HG02642 (cell line): ENCODE data around the gene JAKMIP2.

Experiments used
- ATAC-seq: cut with Tn5 transposase; IDR thresholded peaks from one replicate; pipeline ENCODE4 v1.9.1; 2021; ENCODE audit warnings: mild to moderate bottlenecking; ENCODE audit not compliant: unreplicated experiment, poor library complexity

The JAKMIP2 gene

DNA sequence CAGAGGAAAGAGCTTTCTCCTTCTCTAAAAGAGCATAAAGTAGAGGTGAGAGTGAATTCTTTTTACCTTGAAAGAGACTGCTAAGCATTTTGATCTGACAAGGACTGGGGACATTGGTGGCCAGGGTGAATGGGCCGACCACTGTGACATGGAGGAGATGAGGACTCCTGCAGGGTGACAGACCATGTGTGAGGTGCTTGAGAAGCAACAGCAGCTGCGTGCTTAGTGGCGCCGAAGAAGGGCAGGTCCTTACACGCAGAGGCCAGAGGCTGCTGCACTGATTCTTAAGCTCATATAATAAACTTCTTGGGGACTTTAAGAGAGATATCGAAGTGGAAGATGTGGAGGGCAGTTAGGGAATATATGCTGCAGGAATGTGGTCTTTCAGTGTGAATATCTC lies 8.7 kb upstream of the JAKMIP2 start:
- no peak for ATAC-seq

DNA sequence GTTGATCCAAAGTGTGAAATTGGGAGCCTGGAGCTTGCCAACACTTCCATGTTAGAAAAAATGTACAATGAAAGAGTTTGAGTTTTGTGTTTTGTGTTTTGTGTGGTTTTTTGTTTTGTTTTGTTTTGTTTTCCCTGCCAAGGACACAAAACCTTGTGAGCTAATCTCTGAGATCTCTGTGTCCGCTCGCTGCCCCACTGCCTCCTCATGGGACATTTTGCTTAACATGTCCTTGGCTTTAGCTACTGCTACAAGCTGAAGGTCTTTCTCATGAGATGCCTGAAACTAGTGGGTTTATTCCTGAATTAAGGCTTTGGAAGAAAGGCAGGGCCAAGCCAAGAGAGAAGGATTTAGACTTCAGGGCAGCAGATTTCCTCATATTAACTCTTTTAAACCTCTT lies 7.3 kb upstream of the JAKMIP2 start:
- ATAC-seq = no peak

DNA sequence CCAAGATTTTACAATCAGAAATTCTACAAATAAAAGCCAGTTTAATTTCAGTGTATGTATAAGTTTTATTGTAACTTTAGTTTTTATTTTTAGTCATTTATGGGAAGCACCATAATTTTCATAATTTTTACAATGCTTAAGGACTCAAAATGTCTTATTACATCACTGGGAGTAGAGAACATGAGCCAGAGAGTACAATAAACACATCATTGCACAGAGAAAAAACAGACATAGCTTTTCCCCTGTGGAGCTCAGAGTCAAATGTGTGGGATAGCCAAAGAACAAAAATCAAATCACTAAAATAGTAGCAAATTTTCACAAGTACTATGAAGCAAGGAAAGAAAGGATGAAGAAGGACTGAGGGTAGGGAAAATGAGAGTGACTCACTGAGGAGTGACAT lies 5.5 kb upstream of the JAKMIP2 start:
- ATAC-seq = no peak

DNA sequence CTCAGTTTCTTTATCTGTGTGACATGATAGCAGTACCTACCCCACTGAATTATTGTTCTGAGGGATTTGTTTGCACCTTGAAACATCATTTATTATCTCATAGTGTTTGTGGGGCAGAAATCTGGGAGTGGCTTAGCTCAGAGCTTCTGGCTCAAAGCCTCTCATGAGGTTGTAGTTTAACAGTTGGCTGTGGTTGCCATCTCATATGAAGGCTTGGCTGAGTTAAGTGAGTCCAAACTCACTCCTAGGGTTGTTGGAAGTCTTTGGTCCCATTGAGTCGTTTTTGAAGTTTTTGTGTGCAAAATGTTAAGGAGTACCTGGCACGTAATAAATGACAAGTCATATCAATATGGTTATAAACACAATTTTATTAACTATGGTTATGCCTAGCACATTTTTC lies 3.6 kb upstream of the JAKMIP2 start:
- no peak for ATAC-seq

DNA sequence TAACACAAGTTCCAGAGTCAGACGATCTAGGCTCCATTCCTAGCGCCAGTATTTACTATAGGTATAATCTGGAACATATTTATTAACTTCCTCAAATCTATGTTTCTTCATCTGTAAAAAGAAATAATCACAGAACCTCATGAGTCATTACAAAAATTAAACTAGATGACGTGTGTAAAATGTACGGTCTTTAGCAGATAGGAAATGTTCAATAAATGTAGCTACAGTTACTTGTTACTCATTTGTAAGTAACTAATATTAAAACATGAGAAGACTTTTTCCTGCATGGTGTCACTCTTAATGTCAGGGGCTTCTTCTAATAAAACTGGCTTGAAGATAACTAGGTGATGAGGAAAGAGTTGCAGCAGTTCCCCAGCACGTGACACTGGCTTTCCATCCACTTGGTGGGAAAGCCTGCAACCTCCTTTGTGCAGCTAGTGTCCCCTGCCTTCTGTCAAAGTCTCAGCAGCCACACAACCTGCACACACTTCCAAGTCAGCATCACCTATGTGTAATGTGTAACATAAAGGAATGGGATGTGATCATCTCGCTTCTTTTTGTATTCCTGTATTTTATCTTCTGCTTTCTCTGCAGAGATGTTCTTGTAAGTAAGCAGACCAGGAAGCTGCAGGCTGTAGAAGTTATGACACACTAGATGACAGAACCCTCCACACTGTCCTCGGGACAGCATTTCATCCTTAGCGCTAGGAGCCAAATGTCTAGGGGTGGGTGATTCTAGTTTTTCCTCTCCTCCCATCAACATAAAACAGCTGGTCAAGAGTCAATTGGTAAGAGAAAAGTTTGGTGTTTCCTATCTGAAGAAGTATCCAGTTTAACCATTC lies 1.8 kb upstream of the JAKMIP2 start:
- ATAC-seq = no peak

DNA sequence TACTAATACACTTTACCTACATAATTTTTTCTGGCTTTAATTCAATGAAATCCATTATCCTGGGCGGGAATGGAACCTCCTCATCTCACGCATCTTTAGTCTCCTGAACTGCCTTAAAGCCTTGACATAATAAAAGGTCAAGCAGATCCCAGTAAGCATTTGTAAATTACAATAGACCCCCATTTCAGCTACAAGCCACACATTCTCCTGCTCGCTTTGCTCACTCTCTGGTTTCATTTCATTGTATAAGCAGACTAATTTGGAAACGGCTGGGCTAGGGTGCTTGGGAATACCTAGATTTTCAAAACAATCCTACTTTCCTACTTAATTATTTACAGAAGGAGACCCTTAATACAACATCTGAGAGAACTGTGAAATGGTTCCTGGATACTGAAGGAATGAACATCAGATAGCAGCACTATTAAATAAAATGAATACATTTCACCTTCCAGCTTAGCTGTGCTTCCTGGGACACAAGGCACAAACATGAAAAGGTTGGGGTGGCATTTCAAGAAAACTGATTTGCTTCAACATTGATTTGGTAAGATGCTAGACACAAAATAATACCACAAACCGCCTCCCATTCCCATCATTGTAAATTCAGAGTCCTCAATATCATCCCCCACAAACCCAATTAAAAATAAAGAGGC lies 1.5 kb downstream of the JAKMIP2 start:
- no peak for ATAC-seq

DNA sequence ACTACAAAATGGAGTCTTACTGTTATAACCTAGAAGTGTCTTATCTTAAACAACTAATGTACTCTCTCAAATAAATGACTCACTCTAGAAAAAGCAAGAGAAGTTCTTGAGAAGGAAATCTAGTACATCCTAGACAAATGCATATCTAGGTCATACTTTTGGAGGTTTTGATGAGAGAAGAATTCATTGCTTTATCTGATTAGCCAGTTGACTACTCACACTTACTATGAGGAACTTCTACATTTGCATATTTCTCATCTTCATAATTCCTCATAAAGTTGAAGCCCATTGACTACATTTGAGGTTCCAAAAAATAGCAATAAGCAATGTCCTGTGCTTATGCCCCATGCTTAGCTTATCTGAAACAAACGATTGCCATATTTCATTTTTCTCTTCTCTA lies 2.8 kb downstream of the JAKMIP2 start:
- no peak for ATAC-seq

DNA sequence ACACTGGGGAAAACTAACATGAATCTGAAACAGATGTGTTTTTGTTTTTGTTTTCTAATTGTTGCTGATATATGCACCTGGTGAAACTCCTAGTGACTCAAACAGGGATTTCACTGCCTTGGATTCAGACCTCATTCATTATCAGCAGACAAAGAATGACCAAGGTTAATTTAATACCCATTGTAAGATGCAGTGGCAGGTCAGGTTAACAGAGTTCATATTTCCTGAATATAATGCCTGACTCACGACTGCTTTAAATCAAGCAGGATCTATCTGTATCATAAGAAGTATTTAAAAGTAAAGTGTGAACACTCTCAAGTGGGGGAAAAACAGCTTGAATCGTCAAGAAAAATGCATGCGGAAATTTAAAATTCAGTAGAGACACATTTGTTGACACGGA lies 5.5 kb downstream of the JAKMIP2 start:
- ATAC-seq = no peak

DNA sequence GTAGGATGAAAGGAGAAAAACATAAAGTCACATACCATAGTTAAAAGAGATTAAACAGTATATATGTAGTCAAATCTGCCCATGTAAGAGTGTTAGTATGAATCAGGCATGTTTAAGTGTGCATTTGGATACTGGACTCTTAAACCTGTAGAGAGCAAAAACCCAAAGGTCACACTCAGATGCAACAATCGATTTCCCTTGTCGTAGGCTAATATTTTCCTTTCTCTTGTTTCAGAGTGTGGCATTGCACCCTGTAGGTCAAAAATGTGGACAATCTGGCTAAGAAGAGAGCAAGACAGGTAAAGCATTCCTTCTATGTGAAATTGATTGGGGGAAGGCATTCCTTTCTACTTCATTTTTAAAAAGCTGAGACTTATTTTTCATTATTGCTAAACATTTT lies 8.9 kb downstream of the JAKMIP2 start:
- no peak for ATAC-seq

DNA sequence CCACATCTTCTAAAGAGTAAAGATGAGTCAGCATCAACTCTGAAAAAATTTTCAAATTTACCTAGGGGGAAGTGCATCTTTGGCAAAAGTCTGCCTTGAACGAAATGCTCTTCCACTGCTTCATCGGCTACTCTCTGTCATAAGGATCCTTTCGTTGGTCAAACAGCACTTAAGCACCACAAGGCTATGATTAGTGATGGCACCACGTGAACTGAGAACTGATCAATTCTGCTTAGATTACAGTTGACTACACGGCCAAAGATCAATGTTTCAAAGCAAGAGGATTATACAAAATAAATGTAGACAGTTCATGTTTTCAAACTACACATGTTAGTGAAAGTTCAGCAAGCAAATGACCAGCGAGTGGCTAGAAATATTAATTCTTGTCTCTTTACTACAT lies 9.4 kb downstream of the JAKMIP2 start:
- ATAC-seq = no peak

DNA sequence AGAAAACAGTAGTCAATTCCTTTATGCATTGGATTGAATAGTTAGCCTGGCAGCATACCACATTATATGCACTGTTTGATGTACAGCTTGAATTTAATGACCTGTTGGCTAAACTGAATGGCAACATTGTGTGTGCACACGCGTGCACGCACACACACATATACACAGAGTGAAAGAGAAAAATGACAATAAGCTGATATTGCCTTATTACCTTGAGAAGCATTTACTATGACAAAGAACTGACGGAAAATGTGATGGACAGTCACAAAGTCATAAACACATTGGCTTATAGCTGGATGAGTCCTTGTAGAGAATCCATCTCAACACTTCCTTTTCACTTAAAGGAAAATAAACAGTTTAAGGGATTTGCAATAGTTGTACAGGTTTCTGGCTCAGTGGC lies 15.5 kb downstream of the JAKMIP2 start:
- no peak for ATAC-seq

DNA sequence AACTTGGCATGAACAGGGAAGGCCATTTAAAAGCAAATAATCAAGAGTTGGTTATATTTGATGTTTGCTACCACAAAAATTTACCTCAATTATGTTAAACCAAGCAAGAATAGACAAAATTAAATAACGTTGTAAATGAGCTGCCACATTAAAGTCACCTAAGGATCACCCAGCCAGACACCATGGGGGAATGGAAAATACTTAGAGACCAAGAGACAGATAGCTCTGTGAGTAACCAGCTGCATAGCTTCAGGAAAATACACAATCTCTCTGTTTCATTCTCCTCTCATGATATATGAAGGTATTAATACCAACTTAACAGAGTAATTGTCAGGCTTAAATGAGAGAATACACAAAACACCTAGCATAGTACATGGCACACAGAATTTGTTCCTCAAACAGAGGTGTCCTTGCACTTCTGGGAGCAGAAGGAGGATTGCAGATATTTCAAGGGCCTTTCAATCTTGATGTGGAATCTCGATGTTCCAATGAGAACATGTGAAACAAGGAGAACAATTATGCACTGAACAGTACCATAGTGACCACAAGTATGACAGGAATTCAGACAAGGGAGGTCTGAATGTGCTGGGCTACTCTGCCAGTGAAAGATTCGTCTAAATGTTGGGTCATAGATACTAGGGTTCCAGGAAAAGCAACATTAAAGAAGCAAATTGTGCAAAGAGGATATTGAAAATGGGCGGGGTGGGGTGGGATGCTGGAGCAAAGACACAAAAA lies 18.6 kb downstream of the JAKMIP2 start:
- ATAC-seq = no peak

DNA sequence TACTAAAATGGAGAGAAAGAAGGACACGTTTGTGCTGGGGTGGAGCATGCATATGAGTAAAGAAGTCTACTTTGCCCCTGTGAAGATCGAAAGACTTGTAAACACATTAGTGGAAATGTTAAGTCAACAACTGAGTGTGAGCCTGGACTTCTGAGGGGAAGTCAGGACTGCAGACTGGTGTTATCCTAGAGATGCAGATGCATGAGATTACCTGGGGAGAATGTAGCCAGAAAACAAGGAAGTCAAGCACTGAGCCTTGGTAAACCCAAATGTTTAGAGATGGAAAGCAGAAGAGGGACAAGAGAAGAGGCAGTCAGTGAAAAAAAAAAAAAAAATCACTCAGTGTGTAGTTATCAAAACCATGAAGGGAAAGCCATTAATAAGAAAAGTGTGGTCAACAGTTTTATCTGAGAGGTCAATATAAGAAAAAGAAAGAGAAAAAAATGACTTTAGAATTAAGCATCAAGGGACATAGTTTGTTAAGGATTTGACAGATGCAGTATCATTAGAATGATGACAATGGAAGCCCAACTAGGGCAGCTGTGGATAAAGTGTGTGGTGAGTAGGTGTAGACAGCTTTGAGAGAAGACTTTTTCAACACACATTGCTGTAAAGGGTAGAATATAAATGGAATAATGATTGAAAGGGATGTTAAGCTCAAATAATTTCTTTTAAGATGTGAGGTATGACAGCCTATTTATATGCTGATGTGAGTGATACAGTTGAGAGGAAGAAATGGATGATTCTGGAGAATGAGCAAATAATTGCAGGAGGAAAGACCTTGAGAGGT lies 22.2 kb downstream of the JAKMIP2 start:
- ATAC-seq = no peak

DNA sequence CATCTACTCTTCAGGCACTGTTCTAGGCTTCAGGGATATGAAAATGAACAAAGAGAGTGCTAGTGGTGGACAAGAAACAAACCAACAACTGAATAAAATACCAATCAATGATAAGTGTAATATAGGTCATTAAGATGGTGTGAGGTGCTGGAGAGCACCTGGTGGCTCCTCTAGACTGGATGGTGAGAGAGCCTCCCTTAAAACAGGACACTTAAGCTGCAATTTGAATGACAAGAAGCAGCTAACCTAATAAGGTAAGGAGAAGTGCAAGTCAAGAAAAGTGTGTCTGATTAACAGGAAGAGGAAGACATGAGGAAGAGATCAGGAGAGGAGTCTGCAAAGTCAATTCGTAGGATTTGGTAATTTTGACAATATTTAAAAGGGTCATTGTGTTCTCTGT lies 23.1 kb downstream of the JAKMIP2 start:
- no peak for ATAC-seq

DNA sequence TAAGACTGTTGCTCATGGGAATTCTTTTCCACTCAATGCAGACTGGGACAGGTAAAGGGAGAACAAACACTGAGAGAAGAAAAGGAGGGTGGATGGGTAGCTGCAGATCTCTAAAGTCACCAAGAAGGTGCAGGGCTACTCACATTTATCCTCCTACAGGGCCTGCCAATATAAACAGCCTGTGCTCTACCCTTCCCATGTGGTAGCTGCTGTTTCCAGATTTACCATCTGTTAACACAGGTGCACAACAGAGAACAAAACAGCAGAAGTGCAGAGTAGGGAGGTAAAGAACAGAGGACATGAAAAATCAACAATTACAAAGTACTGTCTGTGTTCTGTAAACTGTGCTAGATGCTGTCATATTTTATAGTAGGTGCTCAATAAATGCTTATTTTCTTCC lies 26.0 kb downstream of the JAKMIP2 start:
- ATAC-seq = no peak

DNA sequence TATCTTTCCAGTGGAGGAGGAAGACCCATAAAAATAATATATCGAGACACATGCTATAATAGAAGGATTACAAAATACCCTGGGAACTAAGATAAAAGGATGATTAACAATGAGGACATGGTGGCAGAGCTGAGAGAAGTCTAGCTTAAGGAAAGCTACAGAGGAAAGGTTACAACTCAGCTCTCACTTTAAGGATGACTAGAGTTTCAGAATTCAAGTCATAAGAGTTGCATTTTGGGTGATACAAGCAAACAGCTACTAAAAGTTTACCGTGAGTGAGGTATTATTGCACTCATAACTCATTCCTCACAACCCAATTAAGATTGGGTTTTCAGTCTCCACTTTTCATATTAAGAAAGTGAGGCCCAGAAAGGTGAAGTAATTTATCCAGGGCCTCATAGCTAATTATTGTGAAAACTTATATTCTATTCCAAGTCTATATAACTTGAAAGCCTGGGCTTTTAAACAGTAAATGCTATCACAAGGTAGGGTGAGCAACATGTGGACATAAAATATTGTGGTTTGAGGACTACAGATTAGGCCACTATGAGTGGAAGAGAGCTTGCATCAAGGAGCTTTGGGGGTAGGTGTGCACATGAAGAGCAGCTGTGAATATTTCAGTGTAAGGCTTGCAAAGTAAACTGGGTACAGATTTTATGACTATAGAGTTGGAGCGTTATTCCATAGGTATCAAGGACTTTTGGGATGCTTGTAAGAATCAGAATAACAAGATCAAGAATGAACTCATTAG lies 28.0 kb downstream of the JAKMIP2 start:
- ATAC-seq = no peak

DNA sequence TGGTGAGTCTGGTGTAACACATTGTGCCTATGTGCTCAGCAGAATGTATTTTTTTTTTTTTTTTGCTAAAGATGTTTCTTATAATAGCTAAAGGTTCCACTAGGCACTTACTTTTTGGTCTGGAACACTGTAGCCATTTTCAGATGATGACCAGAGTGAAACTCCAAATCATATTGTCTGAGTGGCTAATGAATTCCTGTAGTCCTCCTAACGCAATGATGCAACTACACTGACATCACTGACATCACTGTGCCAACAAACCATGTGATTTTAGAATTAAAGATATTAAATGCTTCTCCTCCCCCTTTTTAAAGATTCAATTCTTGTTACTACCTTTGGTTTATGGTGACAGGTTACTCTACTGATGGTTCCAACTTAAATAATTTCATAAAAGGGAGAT lies 28.8 kb downstream of the JAKMIP2 start:
- no peak for ATAC-seq

DNA sequence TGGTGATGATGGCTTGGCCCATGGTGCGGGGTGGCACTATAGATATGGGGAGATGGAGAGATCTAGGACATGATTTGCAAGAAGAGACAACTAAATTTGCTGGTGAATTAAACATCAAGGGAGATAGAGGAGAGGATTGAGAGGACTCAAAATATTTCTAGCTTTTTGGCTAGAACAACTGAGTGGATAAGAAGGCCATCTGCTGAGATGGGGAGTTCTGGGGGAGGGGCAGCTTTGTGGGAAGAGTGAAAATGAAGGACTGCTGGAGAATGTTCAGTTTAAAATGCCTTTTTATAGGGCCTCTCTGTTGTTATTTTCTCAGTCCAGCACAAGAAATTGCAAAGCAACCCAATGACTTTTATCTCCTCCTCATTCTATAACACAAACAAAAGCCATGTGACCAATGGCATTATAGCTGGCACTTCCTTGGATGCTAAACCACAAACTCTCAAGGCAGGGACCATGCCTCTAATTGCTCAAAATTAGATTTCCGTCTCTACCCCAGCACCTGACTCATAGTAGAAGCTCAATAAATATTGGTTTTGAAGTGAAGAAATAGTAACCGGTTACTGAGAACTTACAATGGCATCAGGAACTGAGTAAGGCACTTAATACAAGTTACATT lies 29.8 kb downstream of the JAKMIP2 start:
- ATAC-seq = no peak

DNA sequence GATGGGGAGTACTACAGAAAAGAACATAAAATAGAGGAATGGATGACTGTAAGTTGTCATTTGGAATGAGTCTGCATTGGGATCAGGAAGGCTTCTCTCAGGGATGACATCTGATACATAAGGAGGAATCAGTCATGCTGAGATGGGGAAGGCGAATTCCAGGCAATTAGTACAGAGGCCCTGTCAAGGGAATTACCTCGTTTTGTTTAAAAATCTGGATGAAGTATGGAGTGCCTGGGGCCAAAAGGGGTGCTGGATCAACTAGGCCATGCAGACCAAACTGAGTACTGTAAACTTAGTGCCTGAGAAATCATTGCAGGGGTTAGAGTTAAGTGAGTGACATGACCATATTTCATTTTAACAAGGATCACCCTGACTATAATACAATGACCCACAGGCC lies 30.5 kb downstream of the JAKMIP2 start:
- no peak for ATAC-seq
